Activated T-helper 1 cell treated with Interleukin-2 at 50 U/mL for 16 hours (primary cell): Measurements from ENCODE around the gene TRPV4.
A peak's percentile ranks its signal among the peaks of the same experiment; 100 is the strongest.
"Not testable (repeated sequence)": the region's sequence is repeated elsewhere in the genome, so short reads cannot be mapped to it uniquely, and the experiment has no call there.

Experiments used
- DNase-seq: peaks from one replicate; pipeline ENCODE4 v3.0.0-alpha.2; 2020; ENCODE audit warnings: low read depth

Gene TRPV4

GRCh38 chr12:109833307-109834189, at the start of gene TRPV4:
Gene TRPV4 (minus strand): TSS chr12:109833398. CDS start chr12:109814796, 18,602 bp downstream.
- DNase-seq: no peak

GRCh38 chr12:109881752-109882151, 48.6 kb upstream of the TRPV4 start:
- DNase-seq: no peak

- DNase-seq: no peak
These were observed 47.7 kb upstream of the TRPV4 start for GRCh38 chr12:109880938-109881337.

- DNase-seq: peak; percentile 91
These were observed 47.1 kb upstream of the TRPV4 start, which contains the start of gene GLTP for GRCh38 chr12:109880043-109880931. Gene GLTP (minus strand): TSS chr12:109880541. CDS start chr12:109880374, 167 bp downstream.

GRCh38 chr12:109879351-109880042, 46.3 kb upstream of the TRPV4 start:
- DNase-seq: no peak

- no peak for DNase-seq
These were observed 45.6 kb upstream of the TRPV4 start for GRCh38 chr12:109878749-109879148.

GRCh38 chr12:109878247-109878625, 45.0 kb upstream of the TRPV4 start:
- DNase-seq: no peak

- DNase-seq: no peak
These were observed 44.5 kb upstream of the TRPV4 start for GRCh38 chr12:109877504-109878246.

- no peak for DNase-seq
These were observed 43.2 kb upstream of the TRPV4 start for GRCh38 chr12:109876406-109876805.

GRCh38 chr12:109875572-109876131, 42.5 kb upstream of the TRPV4 start:
- DNase-seq: no peak

- DNase-seq: no peak
These were observed 40.5 kb upstream of the TRPV4 start for GRCh38 chr12:109873653-109874052.

GRCh38 chr12:109871668-109872314, 38.6 kb upstream of the TRPV4 start:
- no peak for DNase-seq

GRCh38 chr12:109870648-109871047, 37.5 kb upstream of the TRPV4 start:
- no peak for DNase-seq

- DNase-seq: no peak
These were observed 35.2 kb upstream of the TRPV4 start for GRCh38 chr12:109868182-109869051.

- no peak for DNase-seq
These were observed 31.7 kb upstream of the TRPV4 start for GRCh38 chr12:109864916-109865315.

- no peak for DNase-seq
These were observed 30.9 kb upstream of the TRPV4 start for GRCh38 chr12:109863847-109864712.

GRCh38 chr12:109862491-109862890, 29.3 kb upstream of the TRPV4 start:
- DNase-seq: not testable (repeated sequence)

- DNase-seq: no peak
These were observed 28.6 kb upstream of the TRPV4 start for GRCh38 chr12:109861689-109862314.
